Muscle of arm (tissue), 14 donors: ENCODE data around the gene EML6. TPM values are rescaled to one million over a fixed set of nuclear protein-coding genes. Genes with fewer than 3 reads are reported as not detected.
"Not testable (repeated sequence)": the region's sequence is repeated elsewhere in the genome, so short reads cannot be mapped to it uniquely, and the experiment has no call there.

ENCODE experiments used
- DNase-seq: peaks from one replicate; pipeline ENCODE4 v3.0.0-alpha.2; 2013
- long read RNA-seq, 11 donors: transcript quantifications; one replicate each; lab custom pipeline, GENCODE V29; 2026
- polyA plus RNA-seq, 12 donors: library from polyadenylated mRNA; unstranded; fragments of 120-200 nt; gene quantifications; one replicate each; pipeline ENCODE4 v1.2.1, GENCODE V29; 2013; ENCODE audit not compliant: insufficient read length in 12 of 12

EML6 gene
- 10 to 100 TPM in 10 of 12 donors, 1 to 10 TPM in 1, not detected in 1; 7.3 to 52.3 (median 28.1) TPM for polyA plus RNA-seq
- long read RNA-seq, donor 1 = 0 reads
- long read RNA-seq, donor 2 = 0 reads
- long read RNA-seq, donor 3, partial matches to known transcripts = 5 of 5 reads
- long read RNA-seq, donor 3, other reads (novel, unspliced or antisense) = 0 of 5 reads
- long read RNA-seq, donor 4, partial matches to known transcripts = 0 of 1 reads
- long read RNA-seq, donor 4, other reads (novel, unspliced or antisense) = 0 of 1 reads
- long read RNA-seq, donor 5, partial matches to known transcripts = 0 of 1 reads
- long read RNA-seq, donor 5, other reads (novel, unspliced or antisense) = 0 of 1 reads
- long read RNA-seq, donor 6 = 0 reads
- long read RNA-seq, donor 7, partial matches to known transcripts = 164 of 339 reads
- long read RNA-seq, donor 7, other reads (novel, unspliced or antisense) = 175 of 339 reads
- long read RNA-seq, donor 8, partial matches to known transcripts = 849 of 1,034 reads
- long read RNA-seq, donor 8, other reads (novel, unspliced or antisense) = 183 of 1,034 reads
- long read RNA-seq, donor 9, partial matches to known transcripts = 5 of 5 reads
- long read RNA-seq, donor 9, other reads (novel, unspliced or antisense) = 0 of 5 reads
- long read RNA-seq, donor 10, partial matches to known transcripts = 0 of 1 reads
- long read RNA-seq, donor 10, other reads (novel, unspliced or antisense) = 0 of 1 reads
- long read RNA-seq, donor 11, partial matches to known transcripts = 631 of 718 reads
- long read RNA-seq, donor 11, other reads (novel, unspliced or antisense) = 87 of 718 reads

- peak; percentile 97 for DNase-seq
These were observed at the start of gene EML6 for GRCh38 chr2:54723131-54723995. EML6 (plus strand) TSS chr2:54723662; CDS start chr2:54725062, 1,400 bp downstream.

GRCh38 chr2:54675281-54675680 lies 48.2 kb upstream of the EML6 start:
- no peak for DNase-seq

DNA sequence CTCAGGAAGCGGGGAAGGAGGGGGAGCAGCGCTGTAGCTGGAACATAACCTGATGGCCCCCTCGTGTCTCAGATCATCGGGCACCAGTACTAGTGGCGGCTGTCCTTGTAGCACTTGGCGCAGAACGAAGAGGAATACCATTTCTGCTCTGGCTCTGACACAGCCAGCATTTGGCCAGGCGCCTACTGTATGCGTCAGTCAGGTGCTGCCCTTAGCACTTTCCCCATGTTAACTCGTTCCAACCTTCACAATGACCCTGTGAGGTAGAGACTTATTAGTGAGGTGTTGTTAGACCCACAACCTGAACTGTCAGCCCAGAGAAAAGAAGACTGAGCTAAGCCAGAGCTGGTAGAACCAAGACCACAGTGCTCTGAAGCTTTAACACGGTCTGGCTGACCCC lies 47.7 kb upstream of the EML6 start:
- no peak for DNase-seq

DNA sequence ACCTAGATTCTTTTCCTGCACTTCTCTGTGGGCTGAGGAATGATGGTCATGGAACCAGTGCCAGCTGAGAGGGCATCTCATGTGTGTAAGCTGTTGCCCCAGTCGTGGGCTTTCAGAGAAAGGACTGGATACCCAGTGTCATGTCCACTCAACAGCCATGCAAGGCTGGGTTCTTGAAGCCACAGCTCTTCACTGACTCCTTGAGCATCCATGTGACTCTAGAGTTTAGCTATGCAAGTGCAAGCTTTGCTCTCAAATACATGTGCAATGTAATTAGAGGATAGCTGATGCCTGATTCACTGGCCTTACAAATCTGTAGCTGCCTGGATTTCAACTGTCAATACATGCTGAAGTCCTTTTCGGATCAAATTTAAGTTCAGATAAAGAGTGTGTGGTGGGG lies 46.8 kb upstream of the EML6 start:
- no peak for DNase-seq

- DNase-seq = no peak
These were observed 45.8 kb upstream of the EML6 start for GRCh38 chr2:54677476-54678265.

DNA sequence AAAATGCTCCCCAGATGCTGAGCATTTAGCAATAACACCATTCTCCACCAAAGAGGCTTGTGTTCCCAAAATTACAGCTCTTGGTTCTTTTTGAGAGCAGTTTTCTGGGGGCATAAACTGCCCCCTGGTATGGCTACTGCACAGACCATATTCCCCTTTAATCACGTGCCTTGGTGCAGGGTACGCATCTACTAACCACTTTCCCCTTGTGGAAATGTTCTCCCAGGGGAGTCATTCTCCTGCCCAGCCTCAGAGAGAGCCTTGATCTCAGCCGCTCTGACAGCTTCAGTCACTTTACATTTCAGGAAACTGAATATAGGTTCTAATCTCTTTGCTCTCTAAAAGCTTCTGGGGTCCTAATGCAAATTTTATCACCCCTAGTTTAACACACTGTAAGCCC lies 44.7 kb upstream of the EML6 start:
- DNase-seq = no peak

GRCh38 chr2:54680397-54681041 lies 42.9 kb upstream of the EML6 start:
- no peak for DNase-seq

- DNase-seq = no peak
These were observed 42.0 kb upstream of the EML6 start for GRCh38 chr2:54681416-54681815.

DNA sequence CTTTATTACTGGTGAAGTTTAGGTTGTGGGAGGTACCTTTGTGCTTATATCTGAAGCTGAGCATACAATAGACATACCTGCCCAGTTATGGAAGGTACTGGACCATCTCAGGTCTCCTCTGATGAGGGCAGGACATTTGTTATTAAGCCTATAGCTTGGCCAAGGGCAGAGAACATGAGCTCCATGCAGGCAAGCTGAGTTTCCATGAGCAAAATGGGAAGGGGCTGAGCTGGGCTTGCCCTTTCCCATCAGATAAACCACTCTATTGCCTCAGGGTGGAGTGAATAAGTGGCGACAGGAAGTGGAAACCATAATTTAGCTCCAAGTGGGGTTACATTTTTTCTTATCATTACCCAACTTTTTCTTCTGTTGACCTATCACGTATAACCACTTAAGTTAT lies 39.9 kb upstream of the EML6 start:
- no peak for DNase-seq

DNA sequence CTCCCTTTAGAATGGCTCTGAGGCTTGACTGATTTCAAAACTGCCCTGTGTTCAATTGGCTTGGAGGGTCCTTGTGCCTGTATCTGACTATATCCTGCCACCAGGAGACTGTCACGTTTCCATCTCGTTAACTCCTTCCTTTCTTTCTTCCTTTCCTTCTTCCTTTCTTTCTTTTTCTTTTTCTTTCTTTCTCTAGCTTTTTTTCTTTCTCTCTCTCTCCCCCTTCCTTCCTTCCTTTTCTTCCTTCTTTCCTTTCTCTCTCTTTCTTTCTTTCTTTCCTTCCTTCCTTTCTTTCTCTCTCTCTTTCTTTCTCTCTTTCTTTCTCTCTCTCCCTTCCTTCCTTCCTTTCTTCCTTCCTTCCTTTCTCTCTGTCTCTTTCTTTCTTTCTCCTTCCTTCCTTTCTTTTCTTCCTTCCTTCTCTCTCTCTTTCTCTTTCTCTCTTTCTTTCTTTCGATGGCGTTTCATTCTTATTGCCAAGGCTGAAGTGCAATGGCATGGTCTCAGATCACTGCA lies 38.1 kb upstream of the EML6 start:
- DNase-seq = no peak

- no peak for DNase-seq
These were observed 35.8 kb upstream of the EML6 start for GRCh38 chr2:54687595-54688152.

GRCh38 chr2:54691445-54692135 lies 31.9 kb upstream of the EML6 start:
- DNase-seq = no peak

DNA sequence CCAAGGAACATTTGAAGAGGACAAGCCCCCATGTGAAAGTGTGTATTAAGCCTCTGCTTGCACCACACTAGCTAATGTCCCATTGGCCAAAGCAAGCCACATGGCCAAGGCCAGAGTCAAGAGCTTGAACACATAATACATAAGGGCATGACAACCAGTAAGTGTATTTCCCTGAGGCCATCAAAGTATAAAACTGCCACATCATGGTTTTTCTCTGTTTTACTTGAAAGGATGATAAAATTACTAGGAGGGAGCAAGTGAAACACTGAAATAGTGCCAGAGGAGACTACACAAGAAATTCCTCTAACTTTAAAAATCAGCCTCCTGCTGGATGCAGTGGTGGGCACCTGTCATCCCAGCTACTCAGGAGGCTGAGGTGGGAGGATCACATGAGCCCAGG lies 30.9 kb upstream of the EML6 start:
- DNase-seq = no peak

GRCh38 chr2:54695378-54695777 lies 28.1 kb upstream of the EML6 start:
- no peak for DNase-seq

DNA sequence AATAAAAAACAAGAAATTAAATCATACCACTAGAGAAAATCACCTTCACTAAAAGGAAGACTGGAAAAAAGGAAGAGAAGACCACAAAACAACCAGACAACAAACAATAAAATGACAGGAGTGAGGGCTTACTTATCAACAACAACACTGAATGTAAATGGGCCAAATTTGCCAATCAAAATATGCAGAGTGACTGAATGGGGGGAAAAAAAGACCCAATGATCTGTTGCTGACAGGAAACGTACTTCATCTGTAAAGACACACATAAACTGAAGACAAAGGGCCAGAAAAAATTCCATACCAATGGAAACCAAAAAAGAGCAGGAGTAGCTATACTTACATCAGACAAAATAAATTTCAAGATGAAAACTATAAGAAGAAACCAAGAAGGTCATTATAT lies 25.5 kb upstream of the EML6 start:
- DNase-seq = no peak

- not testable (repeated sequence) for DNase-seq
These were observed 24.5 kb upstream of the EML6 start for GRCh38 chr2:54698926-54699325.

GRCh38 chr2:54699665-54700064 lies 23.8 kb upstream of the EML6 start:
- no peak for DNase-seq

GRCh38 chr2:54701029-54701428 lies 22.4 kb upstream of the EML6 start:
- DNase-seq = no peak

DNA sequence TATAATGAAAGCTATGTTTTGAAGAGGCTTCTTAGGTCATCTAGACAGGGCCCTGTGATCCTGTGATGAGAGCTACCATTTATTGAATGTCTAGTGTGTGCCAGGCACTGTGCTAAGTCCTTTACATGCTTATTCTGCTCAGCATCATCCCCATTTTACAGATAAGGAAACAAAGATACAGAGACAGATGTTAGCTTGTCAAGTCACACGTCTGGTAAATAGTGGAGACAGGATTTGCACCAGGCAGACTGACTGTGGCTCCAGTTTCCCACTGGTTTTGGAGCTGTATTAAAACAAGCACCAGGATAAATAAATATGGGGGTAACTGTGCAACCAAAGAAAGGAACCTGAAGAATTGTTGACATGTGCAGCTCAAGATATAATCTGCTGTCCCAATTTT lies 19.2 kb upstream of the EML6 start:
- no peak for DNase-seq
